ENCODE measurements around the gene TATDN3.
"Not testable (repeated sequence)": the region's sequence is repeated elsewhere in the genome, so short reads cannot be mapped to it uniquely, and the experiment has no call there.

TATDN3 gene

GRCh38 chr1:212827831-212828278 is 36.2 kb downstream of the TATDN3 start:
- DNase-seq: no peak

DNA sequence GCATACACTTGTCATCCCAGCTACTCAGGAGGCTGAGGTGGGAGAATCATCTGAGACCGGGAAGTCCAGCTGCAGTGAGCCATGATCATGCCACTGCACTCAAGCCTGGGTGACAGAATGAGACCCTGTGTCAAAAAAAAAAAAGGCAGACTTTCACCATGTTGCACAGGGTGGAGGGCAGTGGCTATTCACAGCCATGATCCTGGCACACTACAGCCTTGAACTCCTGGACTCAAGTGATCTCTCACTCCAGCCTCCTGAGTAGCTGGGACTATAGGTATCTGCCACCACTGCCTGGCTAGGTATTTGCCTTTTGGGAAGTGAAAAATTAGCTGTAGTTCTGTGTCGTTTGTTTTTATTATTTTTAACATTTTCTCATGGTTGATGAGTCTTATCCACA is 36.7 kb downstream of the TATDN3 start:
- DNase-seq: no peak

DNA sequence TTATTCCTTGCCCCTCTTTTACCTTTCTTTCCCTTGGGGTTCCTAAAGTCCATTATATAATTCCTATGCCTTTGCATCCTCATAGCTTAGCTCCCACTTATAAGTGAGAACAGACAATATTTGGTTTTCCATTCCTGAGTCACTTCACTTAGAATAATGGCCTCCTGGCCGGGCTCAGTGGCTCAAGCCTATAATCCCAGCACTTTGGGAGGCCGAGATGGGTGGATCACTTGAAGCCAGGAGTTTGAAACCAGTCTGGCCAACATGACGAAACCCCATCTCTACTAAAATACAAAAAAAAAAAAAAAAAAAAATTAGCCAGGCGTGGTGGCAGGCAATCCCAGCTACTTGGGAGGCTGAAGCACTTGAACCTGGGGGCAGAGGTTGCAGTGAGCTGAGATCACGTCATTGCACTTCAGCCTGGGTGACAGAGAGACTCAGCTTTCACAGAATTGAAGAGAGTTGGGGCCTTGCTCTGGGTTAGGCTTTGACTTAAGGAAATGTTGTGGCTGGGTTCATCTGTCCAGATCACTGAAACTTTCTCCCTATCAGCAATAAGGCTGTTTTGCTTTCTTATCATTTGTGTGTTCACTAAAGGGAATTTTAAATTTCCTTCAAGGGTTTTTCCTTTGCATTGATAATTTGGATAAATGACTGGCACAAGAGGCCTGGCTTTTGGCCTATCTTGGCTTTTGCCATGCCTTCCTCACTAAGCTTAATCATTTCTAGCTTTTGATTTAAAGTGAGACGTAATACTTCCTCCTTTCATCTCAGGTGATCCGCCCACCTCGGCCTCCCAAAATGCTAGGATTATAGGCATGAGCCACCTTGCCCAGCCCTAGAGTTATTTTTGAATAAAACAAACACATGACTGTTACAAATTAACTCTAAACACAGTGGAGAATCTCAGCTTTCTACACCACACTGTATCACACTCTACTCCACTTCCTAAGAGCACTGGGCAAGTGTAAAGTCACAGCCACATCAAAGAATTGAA is 41.8 kb downstream of the TATDN3 start:
- DNase-seq: not testable (repeated sequence)

DNA sequence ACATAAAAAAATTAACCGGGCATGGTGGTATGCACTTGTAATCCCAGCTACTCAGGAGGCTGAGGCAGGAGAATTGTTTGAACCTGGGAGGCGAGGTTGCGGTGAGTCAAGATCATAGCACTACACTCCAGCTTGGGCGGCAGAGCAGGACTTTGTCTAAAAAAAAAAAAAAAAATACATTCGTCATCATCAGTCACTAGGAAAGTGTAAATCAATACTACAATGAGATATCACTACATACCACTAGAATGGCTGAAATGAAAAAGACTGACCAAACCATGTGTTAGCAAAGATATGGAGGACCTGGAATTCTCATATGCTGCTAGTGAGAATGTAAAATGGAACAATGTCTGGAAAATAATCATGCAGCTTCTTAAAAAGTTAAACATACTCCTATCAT is 46.5 kb downstream of the TATDN3 start:
- no peak for DNase-seq

GRCh38 chr1:212844521-212844920 is 52.8 kb downstream of the TATDN3 start:
- not testable (repeated sequence) for DNase-seq

DNA sequence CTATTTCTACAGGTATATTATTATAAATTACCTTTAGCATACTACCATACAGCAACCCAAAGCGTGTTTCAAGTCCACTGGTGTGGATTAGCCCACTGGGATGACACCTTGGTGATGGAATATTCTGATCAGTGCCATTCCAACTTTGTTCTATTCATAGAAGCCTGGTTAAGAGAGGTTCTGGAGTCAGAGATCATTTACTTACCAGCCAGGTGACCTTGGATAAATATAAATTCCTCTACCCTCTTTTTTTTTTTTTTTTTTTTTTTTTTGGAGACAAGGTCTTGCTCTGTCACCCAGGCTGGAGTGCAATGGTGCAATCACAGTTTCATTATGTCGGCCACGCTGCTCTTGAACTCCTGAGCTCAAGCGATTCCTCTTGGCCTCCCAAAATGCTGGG is 55.9 kb downstream of the TATDN3 start, which contains the start of gene SPATA45:
SPATA45 (minus strand) TSS at position 101 of the 400 bp plus-strand sequence. CDS start 11,500 bp downstream, outside the sequence.
- no peak for DNase-seq

GRCh38 chr1:212852105-212852688 is 60.5 kb downstream of the TATDN3 start:
- no peak for DNase-seq

- no peak for DNase-seq
Observed at GRCh38 chr1:212853658-212854057, 62.0 kb downstream of the TATDN3 start.

GRCh38 chr1:212856755-212857154 is 65.1 kb downstream of the TATDN3 start:
- DNase-seq: no peak

DNA sequence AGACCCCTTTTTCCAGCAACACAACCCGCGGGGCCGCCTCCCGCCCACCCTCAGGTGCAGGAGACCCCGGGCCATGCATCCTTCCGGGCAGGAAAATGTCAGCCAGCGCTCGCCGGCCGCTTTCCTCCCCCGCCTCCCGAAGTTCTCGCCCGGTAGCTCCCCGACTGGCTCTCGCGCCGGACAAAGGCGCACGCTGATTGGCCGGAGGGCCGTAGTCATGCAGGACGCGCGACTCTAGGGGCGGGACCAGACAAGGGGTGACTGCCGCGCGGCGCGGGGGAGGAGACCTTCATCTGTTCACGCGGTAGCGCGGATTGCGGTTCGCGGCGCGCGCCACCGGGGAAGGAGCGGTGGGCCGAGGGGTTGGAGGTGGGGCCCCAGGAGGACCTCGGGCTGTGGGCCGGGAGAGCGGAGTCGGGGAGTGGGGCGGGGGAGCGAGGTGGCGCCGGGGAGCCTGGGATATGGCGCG is 66.3 kb downstream of the TATDN3 start, which contains the start of gene FLVCR1:
FLVCR1 (plus strand) TSS at position 284 of the 469 bp plus-strand sequence; CDS start at position 462, 178 bp downstream.
- peak; percentile 53 to 99 (median 95) for DNase-seq

DNA sequence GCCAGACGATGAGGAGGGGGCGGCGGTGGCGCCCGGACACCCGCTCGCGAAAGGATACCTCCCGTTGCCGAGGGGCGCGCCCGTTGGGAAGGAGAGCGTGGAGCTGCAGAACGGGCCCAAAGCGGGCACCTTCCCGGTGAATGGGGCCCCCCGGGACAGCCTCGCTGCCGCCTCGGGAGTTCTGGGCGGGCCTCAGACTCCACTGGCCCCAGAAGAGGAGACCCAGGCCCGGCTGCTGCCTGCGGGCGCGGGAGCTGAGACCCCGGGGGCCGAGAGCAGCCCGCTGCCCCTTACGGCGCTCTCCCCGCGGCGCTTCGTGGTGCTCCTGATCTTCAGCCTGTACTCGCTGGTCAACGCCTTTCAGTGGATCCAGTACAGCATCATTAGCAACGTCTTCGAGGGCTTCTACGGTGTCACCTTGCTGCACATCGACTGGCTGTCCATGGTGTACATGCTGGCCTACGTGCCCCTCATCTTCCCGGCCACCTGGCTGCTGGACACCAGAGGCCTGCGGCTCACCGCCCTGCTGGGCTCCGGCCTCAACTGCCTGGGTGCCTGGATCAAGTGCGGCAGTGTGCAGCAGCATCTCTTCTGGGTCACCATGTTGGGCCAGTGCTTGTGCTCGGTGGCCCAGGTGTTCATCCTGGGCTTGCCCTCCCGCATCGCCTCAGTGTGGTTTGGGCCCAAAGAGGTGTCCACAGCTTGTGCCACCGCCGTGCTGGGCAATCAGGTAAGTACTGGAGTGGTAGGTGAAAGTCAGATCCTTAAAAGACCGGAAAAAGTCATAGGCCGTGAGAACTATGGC is 67.0 kb downstream of the TATDN3 start:
- DNase-seq: peak in 34 of 51 donors; percentile 5 to 78 (median 41)

DNA sequence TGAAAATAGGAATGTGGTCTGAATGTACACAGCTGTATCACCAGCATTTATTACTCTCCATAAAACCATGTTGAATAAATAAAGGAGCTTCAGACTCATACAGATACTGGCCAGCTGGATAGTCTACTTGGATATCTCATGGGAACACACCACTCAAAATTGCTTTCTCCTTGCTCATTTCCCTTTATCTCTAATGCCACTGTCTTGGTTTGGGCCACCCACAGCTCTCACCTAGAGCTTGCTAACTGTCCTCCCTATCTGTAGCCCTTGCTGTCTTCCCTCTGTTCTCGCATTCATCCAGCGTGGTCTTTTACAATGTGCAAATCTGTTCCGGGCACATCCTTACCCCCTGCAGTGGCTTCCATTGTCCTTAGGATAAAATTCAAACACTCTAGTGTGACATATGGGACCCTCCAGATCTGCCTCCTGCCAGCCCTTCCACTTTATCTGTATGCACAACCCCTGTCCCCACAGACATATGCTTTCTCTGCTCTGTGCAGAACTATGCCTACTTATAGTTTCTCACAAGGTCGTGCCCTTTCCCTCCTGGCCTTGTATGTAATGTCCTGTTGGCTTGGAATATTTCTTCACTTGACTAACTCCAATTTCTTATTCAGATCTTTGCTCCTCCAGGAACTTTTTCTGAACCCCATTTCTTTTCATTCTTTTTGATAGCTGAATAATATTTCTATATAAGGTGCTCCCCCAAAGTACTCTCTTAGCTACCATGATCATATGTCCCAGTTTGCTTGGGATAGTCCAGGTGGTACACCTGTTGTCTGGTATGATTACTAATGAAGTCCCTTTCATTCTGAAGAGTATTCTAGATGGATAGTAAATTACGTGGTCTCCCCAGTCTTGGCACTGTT is 69.3 kb downstream of the TATDN3 start:
- DNase-seq: no peak

- DNase-seq: no peak
Observed at GRCh38 chr1:212862111-212862690, 70.5 kb downstream of the TATDN3 start.

GRCh38 chr1:212863345-212863744 is 71.7 kb downstream of the TATDN3 start:
- not testable (repeated sequence) for DNase-seq

DNA sequence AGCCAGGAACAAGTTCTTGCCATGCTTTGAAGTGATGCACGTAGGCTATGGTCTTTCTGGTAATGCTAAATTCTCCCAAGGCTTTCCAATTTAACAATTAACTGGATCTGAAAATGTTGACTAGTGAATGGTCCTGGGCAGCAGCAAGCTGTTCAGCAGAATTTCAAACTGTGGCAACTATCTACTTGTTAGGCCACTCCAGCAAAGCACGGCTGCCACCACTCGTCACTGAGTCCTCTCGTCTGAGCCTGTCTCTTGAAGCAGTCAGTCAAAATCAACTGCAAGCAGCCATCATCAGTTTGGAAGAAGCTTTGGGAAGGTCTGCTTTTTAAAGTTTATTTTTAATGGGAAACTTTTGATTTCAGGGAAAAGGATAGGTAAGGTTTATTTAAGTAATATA is 72.5 kb downstream of the TATDN3 start:
- peak in 7 of 51 donors; percentile 1 to 35 (median 5) for DNase-seq

All from hypothalamus (tissue), 51 donors.